RCC 7860 (cell line): ENCODE results near the gene RASGRP2.

Experiments used
- DNase-seq: peaks from one replicate; pipeline ENCODE4 v3.0.0-alpha.2; 2015; ENCODE audit warnings: low spot score
- FAIRE-seq: peaks from 2 replicates; lab custom pipeline; 2012; peaks lifted over from hg19 to GRCh38; lab: Jason Lieb, UNC

Gene RASGRP2

DNA sequence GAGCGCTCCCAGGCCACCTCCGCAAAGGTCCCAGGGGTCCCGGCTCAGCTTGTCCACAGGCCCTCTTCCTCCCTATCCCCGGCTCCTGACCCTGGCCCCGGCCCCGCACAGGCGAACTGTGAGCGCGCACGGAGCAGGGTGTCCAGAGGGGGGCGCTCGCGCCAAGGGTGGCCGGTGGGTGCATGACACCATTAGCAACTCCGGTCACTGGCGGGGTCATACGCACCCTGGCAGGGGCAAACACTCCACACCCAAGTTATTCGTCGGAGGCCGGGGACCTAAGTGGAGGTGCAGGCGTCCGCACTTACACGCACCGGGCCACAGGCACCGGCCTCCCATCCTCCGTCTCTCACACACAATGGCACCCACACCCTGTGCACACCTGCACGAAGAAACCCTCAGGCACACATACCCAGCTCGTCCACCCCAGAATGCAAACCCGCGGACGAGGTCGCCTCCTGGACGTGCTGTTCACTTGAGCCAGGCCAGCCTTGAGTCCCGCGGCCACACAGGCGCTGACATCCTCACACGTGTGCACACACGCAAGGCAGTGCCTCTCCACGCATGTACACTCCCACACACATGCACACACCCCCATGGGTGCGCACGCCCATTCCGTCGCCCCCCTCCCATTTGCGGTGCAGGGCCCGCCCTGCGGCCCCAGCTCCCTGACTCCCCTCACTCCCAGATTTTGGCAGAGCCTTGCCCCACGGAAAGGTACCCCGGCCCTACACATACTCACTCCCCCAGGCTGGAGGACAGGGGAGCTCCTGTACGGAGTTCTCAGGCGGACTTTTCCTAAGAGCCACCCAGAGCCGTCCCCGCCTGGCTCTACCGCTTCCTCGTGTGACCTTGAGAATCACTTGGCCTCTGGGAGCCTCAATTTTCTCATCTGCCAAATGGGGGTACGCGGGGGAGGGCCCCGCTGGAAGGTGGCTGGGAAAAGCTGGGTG is at the start of gene RASGRP2:
Gene RASGRP2, minus strand, starts transcription at position 552 of the 953 bp plus-strand sequence. CDS start 1,276 bp downstream, outside the sequence.
- no peak for DNase-seq
- no peak for FAIRE-seq

DNA sequence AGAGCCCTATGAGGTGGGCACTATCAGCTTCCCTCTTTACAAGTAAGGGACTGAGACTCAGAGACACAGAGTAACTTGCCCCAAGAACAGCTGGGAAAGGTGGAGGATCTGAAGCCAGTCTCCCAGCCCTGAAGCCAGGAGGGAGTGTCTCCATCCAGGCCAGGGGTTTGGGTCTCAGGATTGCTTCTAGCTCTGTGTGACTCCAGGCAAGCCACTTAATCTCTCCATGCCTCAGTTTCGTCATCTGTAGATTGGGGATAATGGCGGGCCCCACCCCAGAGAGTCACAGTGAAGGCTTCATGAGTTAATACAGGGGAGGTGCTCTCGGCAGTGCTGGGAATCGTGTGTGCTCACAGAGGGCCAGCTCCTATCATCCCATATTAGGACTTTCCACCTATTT is 48.5 kb upstream of the RASGRP2 start:
- no peak for DNase-seq
- FAIRE-seq = no peak

DNA sequence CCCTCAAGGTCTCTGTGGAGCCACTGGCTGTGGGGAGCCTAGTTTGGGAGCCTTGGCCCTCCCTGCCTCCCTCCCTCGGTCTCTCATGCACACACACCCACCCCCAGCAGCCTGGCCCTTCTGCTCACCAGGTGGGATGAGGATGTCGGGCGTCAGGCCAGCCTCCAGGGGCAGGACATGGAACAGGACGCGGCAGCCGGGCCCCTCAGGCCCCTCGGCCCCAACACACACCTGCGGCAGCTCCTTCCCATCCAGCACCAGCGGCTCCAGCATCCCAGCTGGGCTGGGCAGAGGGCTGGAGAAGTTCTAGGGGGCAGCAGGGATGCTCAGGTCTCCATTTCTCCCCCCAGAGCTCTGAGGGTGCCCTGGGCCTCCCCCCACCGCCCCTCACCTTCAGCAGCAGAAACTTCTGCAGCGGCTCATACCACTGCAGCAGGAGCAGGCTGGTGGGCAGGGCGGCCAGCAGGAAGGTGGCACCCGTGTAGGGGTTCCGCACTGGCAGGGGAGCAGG is 47.9 kb upstream of the RASGRP2 start:
- FAIRE-seq (no peak), DNase-seq (no peak)

DNA sequence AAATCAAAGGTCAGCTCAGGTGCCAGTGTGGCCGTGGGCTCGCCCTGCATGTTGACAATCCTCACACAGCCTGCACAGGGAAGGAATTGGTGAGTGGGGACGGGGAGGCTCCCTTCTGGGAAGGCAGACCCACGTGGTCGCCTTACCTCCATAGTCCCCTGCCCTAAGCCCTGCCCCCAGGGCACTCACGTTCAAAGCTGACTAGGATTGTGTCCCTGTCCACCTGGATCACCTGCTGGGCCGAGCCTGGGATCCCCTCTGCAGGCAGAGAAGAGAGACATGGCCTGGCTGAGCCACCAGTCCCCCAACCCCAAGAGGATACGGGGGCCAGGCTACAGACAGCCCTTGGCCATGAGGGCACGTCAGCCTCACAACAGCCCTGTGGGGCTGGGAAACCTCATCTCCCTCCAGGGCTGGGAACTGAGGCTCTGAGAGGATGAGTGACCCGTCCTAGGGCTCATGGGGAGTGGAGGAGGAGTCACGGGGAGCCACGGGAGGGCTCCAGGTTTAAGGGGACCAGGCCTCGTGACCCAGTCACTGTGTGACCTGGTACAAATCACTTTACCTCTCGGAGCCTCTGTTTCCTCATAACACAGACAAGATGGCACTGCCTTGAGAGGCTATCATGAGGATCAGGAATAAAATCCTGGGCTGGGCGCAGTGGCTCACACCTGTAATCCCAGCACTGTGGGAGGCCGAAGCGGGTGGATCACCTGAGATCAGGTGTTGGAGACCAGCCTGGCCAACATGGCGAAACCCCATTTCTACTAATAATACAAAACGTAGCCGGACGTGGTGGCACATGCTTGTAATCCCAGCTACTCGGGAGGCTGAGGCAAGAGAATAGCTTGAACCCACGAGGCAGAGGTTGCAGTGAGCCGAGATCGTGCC is 46.5 kb upstream of the RASGRP2 start:
- DNase-seq = no peak
- FAIRE-seq = no peak

GRCh38 chr11:64789331-64790204 is 45.6 kb upstream of the RASGRP2 start:
- DNase-seq = no peak

DNA sequence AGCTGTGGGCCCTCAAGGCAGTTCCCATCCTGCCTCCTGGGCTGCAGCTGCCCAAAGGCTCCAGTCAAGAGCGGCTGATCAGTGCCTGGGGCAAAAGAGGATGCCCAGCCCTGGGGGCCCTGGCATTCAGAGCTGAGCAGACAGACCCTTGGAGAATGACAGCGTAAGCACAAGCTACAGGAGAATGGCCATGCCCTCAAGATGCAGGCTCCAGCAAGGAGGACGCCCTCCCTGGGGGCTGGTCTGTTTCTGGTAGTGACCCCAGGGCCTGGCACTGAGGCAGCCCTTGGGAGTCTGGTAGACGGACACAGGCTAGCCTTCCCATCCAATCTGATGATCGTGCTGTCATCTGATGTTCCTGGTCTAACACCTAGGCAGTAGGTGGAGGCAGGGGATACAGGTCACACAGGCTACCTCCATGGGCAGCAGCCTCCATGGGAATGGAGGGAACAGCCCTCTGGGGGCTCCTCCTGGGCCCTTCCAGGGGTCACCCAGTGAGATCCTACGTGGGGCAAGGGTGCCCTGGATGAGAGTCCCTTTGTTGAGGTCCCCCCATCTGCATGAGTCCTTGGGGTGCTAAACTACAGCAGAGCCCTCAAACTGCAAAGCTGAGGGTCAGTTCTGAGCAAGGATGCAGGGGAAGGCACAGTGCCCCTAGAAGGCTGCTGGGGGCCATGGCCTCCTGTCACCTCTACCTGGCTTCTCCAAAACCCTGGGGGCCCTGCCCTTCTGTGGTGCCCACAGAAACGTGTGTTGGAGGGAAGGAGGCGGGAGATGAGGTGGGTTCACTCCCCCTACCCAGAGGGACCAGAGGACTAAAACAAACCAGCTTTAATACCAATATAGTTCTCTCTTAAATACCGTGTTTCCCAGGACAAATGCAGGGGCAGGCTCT is 44.6 kb upstream of the RASGRP2 start:
- DNase-seq (no peak), FAIRE-seq (no peak)

More at GRCh38 chr11:64789331-64790204, 45.6 kb upstream of the RASGRP2 start:
- FAIRE-seq = no peak

GRCh38 chr11:64787526-64788320 is 43.8 kb upstream of the RASGRP2 start:
- DNase-seq = no peak
- FAIRE-seq = no peak

- FAIRE-seq (no peak), DNase-seq (no peak)
These were observed 42.4 kb upstream of the RASGRP2 start for GRCh38 chr11:64786308-64786707.

GRCh38 chr11:64784813-64785581 is 41.1 kb upstream of the RASGRP2 start:
- FAIRE-seq (no peak), DNase-seq (no peak)

- DNase-seq (peak; percentile 99), FAIRE-seq (peak; percentile 90)
These were observed 34.7 kb upstream of the RASGRP2 start, which contains the start of gene SF1 for GRCh38 chr11:64778473-64779298. SF1 (minus strand) TSS chr11:64778542; CDS start chr11:64778392, 150 bp downstream.

- DNase-seq = no peak
- no peak for FAIRE-seq
These were observed 34.2 kb upstream of the RASGRP2 start for GRCh38 chr11:64778223-64778472.

- FAIRE-seq = no peak
- DNase-seq = peak; percentile 33
These were observed 33.7 kb upstream of the RASGRP2 start for GRCh38 chr11:64777449-64778222.

- no peak for FAIRE-seq
- no peak for DNase-seq
These were observed 32.9 kb upstream of the RASGRP2 start for GRCh38 chr11:64776875-64777274.

GRCh38 chr11:64776425-64776824 is 32.5 kb upstream of the RASGRP2 start:
- DNase-seq (no peak), FAIRE-seq (no peak)

DNA sequence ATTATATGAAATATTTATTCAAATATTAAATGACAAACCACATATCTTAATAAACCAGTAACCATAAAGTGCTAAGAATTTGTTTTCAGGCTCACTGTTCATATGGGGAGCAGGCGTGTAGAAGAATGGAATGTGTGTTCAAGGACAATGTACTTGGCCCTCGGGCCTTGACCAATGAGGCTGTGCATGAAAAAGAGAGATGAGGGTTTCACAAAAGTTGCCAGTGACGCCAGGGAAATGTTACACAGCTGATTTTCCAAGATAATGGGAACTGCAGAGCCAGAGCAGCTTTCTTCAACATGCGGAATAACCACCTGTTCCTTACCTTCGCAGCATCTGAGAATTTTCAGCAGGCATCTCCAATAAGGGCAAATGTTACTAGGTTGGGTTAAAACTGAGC is 30.2 kb upstream of the RASGRP2 start:
- FAIRE-seq (no peak), DNase-seq (no peak)

DNA sequence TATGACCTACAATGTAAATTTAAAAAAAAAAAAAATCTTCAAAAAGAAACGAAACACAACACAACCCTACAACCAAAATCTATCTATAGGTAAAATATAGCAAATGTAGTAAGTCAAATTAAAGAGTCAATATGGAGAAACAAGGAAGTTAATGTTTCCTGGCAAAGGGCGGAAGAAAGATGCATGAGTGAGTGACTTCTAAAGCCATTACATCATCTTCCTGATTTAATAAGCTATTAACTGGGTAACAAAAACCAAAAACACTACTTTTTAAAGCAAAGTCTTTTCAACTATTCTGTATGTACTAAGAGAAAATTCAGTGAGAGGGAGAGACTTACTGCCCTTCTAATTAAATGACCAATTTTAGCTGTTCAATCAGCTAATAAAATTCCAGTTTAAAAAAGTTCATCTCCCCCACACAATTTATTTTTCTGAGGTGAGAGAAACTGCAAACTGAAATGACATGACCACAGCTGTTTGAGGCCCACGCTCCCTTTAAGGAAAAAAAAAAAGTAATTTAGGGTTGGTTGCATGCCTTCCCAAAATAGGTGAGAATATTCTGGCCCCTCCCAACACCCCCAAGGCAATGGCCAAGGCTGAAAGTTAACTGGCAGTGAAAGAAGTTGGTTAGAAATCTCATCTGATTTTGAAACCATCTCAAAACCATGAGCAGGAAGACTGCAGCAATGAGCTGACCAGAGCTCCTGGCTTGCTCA is 28.5 kb upstream of the RASGRP2 start:
- no peak for DNase-seq
- no peak for FAIRE-seq
